ENCODE data around the gene SLC39A11.

The SLC39A11 gene

DNA sequence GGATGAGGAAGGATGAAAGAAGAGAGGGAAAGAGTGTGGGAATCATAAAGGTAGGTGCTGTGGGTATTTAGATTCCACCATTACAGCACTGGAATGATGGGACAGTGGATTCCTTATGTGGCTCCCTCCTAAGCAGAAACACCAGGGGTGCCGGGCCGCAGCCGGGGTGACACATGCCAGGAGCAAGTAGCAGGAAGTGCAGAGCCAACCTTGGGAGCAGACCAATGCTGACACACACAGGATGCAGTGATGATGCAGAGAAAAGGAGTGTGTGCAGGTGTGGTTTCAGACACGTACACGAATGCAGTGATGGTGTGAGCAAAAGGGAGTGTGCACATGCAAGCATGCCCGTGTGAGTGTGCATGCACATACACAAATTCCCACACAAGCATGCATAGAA, 338.0 kb downstream of the SLC39A11 start:
- POLR2A ChIA-PET: interaction anchor here (0.7 kb wide), 1 partner anchor 410 kb away, joined by 3 read pairs; the partner anchor contains the start of gene SSTR2
- no peak for DNase-seq (ENCODE audit: extremely low spot score)
- no peak for TF ChIP-seq ARNT (IDR thresholded peaks at IDR 0.05)
- TF ChIP-seq NFRKB (IDR thresholded peaks at IDR 0.05): no peak
- no peak for TF ChIP-seq SUZ12 (IDR thresholded peaks at IDR 0.05)
- TF ChIP-seq FOXM1 (IDR thresholded peaks at IDR 0.05; ENCODE audit: borderline replicate concordance): no peak
- TF ChIP-seq TARDBP (IDR thresholded peaks at IDR 0.05): no peak
- no peak for TF ChIP-seq FOXK2 (IDR thresholded peaks at IDR 0.05)
- no peak for TF ChIP-seq BHLHE40 (IDR thresholded peaks at IDR 0.05; ENCODE audit: borderline replicate concordance)
- TF ChIP-seq CTBP1 (IDR thresholded peaks at IDR 0.05; ENCODE audit: borderline replicate concordance): no peak
- TF ChIP-seq FOXA1 (IDR thresholded peaks at IDR 0.05): no peak
- TF ChIP-seq, protein P1, sequence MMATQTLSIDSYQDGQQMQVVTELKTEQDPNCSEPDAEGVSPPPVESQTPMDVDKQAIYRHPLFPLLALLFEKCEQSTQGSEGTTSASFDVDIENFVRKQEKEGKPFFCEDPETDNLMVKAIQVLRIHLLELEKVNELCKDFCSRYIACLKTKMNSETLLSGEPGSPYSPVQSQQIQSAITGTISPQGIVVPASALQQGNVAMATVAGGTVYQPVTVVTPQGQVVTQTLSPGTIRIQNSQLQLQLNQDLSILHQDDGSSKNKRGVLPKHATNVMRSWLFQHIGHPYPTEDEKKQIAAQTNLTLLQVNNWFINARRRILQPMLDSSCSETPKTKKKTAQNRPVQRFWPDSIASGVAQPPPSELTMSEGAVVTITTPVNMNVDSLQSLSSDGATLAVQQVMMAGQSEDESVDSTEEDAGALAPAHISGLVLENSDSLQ (IDR thresholded peaks at IDR 0.05): no peak
- no peak for TF ChIP-seq L3MBTL2 (conservative IDR thresholded peaks at IDR 0.05)
- CTCF ChIA-PET: no interaction called here

DNA sequence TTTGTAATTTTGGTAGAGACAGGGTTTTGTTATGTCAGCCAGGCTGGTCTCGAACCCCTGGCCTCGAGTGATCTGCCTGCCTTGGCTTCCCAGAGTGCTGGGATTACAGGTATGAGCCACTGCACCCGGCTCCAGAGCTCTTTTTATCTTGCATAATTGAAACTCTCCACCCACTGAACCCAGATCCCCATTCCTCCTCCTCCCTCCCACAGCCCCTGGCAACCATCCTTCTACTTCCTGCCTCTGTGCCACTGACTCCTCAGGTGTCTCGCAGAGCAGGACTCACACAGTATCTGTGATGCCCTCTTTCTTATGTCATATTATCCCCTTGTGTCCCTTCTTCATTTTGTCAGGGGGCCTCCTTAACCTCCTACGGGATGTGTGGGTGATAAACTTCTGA, 340.7 kb downstream of the SLC39A11 start:
- TF ChIP-seq ELF4 (IDR thresholded peaks at IDR 0.05): no peak
- no peak for TF ChIP-seq SUZ12 (IDR thresholded peaks at IDR 0.05)
- TF ChIP-seq BHLHE40 (IDR thresholded peaks at IDR 0.05; ENCODE audit: borderline replicate concordance): no peak
- no peak for TF ChIP-seq CTBP1 (IDR thresholded peaks at IDR 0.05; ENCODE audit: borderline replicate concordance)
- TF ChIP-seq L3MBTL2 (conservative IDR thresholded peaks at IDR 0.05): no peak
- no peak for TF ChIP-seq ZNF384 (IDR thresholded peaks at IDR 0.05)
- no peak for TF ChIP-seq FOXM1 (IDR thresholded peaks at IDR 0.05; ENCODE audit: borderline replicate concordance)
- TF ChIP-seq ARNT (IDR thresholded peaks at IDR 0.05): no peak
- no peak for TF ChIP-seq FOXK2 (IDR thresholded peaks at IDR 0.05)
- TF ChIP-seq TARDBP (IDR thresholded peaks at IDR 0.05): no peak
- CTCF ChIA-PET: no interaction called here
- POLR2A ChIA-PET: no interaction called here
- no peak for DNase-seq (ENCODE audit: extremely low spot score)

DNA sequence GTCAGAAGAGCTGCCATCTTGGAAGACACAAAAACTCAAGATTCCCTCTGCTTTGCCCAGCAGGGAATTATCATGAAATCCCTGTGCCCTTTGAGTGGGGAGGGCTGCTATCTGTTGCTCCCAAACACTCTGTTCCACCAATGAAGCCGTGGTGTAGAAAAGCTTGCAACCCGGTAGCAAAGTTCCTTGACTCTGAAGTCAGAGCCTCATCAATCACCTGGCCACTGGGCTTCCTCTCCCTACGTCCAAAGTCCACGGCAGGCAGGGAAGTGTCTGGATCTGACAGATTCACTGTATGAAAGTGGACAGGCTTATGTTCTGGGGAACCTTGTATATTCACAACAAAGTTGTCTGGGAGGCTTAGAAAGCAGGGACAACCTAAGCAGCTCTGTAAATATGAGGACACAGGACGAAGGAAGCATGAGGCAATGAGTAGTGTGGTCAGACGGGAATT, 343.3 kb downstream of the SLC39A11 start:
- no peak for DNase-seq (ENCODE audit: extremely low spot score)
- TF ChIP-seq SP1 (IDR thresholded peaks at IDR 0.05) (no peak), FOXM1 (IDR thresholded peaks at IDR 0.05; ENCODE audit: borderline replicate concordance) (no peak), FOXA1 (IDR thresholded peaks at IDR 0.05) (no peak), SUZ12 (IDR thresholded peaks at IDR 0.05) (no peak)
- ChIA-PET CTCF (interaction anchor here (0.6 kb wide), 1 partner anchor 79 kb away, joined by 5 read pairs; no protein-coding TSS in a partner anchor), POLR2A (no interaction called here)

DNA sequence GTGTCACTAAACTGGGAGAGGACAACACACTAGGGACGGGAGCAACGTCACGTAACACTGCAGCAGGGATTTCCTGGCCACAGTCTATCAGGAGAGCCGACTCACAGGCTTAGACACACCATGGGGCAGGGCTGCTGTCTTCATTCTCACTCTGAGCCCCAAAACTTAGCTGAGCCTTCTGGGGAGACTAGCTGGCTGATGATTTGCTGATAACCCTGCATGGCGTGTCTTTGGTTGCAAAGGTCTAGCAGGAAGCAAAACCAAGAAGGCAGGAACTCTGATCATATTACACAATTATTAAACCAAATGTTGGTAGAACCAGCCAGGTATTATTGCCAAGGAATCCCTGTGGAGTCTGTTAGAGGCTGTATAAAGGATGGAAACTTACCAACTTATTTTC, 345.0 kb downstream of the SLC39A11 start:
- CTCF ChIA-PET: no interaction called here
- POLR2A ChIA-PET: no interaction called here
- no peak for DNase-seq (ENCODE audit: extremely low spot score)
- TF ChIP-seq FOXK2 (IDR thresholded peaks at IDR 0.05): no peak
- no peak for TF ChIP-seq FOXM1 (IDR thresholded peaks at IDR 0.05; ENCODE audit: borderline replicate concordance)
- no peak for TF ChIP-seq HDGF (IDR thresholded peaks at IDR 0.05; ENCODE audit: borderline replicate concordance)

DNA sequence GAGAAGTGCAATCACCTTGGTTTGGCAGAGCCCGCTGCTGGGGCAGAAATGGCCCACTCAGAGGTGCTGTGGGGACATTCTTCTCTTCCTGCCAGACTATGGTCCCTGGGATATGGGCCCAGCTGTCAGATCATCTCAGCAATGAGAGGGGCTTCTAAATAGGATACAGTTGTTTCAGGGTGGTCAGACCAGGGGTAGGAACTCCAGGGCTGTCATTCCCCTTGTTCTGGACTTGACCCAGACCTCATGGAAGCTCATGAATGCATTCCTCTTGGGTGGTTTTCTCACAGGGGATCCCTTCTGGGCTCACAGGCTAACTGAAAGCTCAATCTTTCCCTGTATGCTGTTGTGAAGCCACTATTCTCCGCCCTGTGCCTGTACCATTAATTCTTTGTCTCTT, 347.2 kb downstream of the SLC39A11 start:
- ChIA-PET POLR2A (no interaction called here), CTCF (no interaction called here)
- TF ChIP-seq ZNF384 (IDR thresholded peaks at IDR 0.05) (no peak), FOXM1 (IDR thresholded peaks at IDR 0.05; ENCODE audit: borderline replicate concordance) (no peak), SUZ12 (IDR thresholded peaks at IDR 0.05) (no peak), HDGF (IDR thresholded peaks at IDR 0.05; ENCODE audit: borderline replicate concordance) (no peak), ARNT (IDR thresholded peaks at IDR 0.05) (no peak), FOXK2 (IDR thresholded peaks at IDR 0.05) (no peak), BHLHE40 (IDR thresholded peaks at IDR 0.05; ENCODE audit: borderline replicate concordance) (no peak), FOXA1 (IDR thresholded peaks at IDR 0.05) (no peak), CTBP1 (IDR thresholded peaks at IDR 0.05; ENCODE audit: borderline replicate concordance) (no peak), L3MBTL2 (conservative IDR thresholded peaks at IDR 0.05) (no peak), ELF4 (IDR thresholded peaks at IDR 0.05) (no peak), LEF1 (IDR thresholded peaks at IDR 0.05; ENCODE audit: borderline replicate concordance) (no peak), SP1 (IDR thresholded peaks at IDR 0.05) (no peak), NFRKB (IDR thresholded peaks at IDR 0.05) (no peak)
- TF ChIP-seq, protein P1 (IDR thresholded peaks at IDR 0.05): no peak
- DNase-seq (ENCODE audit: extremely low spot score): no peak

DNA sequence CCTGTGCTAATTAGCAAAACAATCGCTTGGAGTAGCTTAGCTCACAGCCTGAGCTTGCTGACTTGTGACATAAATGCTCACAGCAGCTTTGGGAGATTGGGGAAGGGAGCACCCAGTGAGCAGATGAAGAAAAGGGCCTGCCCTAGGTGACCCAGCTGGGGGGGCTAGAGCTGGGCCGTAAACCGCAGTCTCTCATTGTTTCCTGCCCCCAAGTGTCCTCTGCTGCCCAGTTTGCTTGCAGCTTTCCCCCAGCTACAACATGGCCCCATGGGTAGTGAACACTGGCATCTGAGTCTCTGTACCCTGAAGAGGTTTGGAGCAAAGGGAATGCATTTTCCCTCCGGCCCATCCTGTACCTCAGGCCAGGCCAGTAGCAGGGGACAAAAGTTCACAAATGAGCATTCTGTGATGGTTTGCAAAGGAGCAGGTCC, 349.4 kb downstream of the SLC39A11 start:
- CTCF ChIA-PET: interaction anchor here (0.6 kb wide), 1 partner anchor 186 kb away, joined by 3 read pairs; no protein-coding TSS in a partner anchor
- DNase-seq (ENCODE audit: extremely low spot score): no peak
- POLR2A ChIA-PET: no interaction called here
- no peak for TF ChIP-seq CTBP1 (IDR thresholded peaks at IDR 0.05; ENCODE audit: borderline replicate concordance)
- TF ChIP-seq L3MBTL2 (conservative IDR thresholded peaks at IDR 0.05): no peak
- no peak for TF ChIP-seq TARDBP (IDR thresholded peaks at IDR 0.05)
- TF ChIP-seq ZNF384 (IDR thresholded peaks at IDR 0.05): no peak
- TF ChIP-seq, protein P1 (IDR thresholded peaks at IDR 0.05): no peak
- no peak for TF ChIP-seq HDGF (IDR thresholded peaks at IDR 0.05; ENCODE audit: borderline replicate concordance)
- TF ChIP-seq FOXK2 (IDR thresholded peaks at IDR 0.05): no peak
- no peak for TF ChIP-seq SUZ12 (IDR thresholded peaks at IDR 0.05)
- no peak for TF ChIP-seq ARNT (IDR thresholded peaks at IDR 0.05)
- TF ChIP-seq ELF4 (IDR thresholded peaks at IDR 0.05): no peak
- TF ChIP-seq LEF1 (IDR thresholded peaks at IDR 0.05; ENCODE audit: borderline replicate concordance): no peak
- TF ChIP-seq BHLHE40 (IDR thresholded peaks at IDR 0.05; ENCODE audit: borderline replicate concordance): no peak
- TF ChIP-seq SP1 (IDR thresholded peaks at IDR 0.05): no peak
- no peak for TF ChIP-seq NFRKB (IDR thresholded peaks at IDR 0.05)
- no peak for TF ChIP-seq FOXA1 (IDR thresholded peaks at IDR 0.05)
- no peak for TF ChIP-seq FOXM1 (IDR thresholded peaks at IDR 0.05; ENCODE audit: borderline replicate concordance)
